Neural cell (in vitro differentiated cells): ENCODE measurements around the gene FXYD2. TPM values are rescaled to one million over a fixed set of nuclear protein-coding genes. Genes with fewer than 3 reads are reported as not detected.
A peak's percentile ranks its signal among the peaks of the same experiment; 100 is the strongest.

Experiments
- H2AFZ ChIP-seq: fragments of 200-600, 300-800 bp; sonication (generic), shearing (Covaris generic); 2 replicates; pipeline ENCODE4 v1.6.0; 2014; ENCODE audit warnings: low read depth, mild to moderate bottlenecking, antibody characterized with exemption, low read length, moderate library complexity
- H3F3A ChIP-seq: fragments of 200-600 bp; shearing (Covaris generic); 2 replicates; pipeline ENCODE4 v1.6.1; 2016; ENCODE audit warnings: mild to moderate bottlenecking, moderate library complexity, mixed read lengths, antibody characterized with exemption, low read length; ENCODE audit not compliant: insufficient read depth, poor library complexity, severe bottlenecking
- H3K27ac ChIP-seq: fragments of 200-600, 300-800 bp; sonication (generic), shearing (Covaris generic); 2 replicates; pipeline ENCODE4 v1.5.1; 2014; ENCODE audit warnings: mild to moderate bottlenecking, low read length, moderate library complexity
- H3K27me3 ChIP-seq: fragments of 300-800, 200-600 bp; sonication (generic), shearing (Covaris generic); 2 replicates; pipeline ENCODE4 v1.6.0; 2014; ENCODE audit warnings: mild to moderate bottlenecking, low read depth, low read length, moderate library complexity; ENCODE audit not compliant: insufficient read depth
- H3K36me3 ChIP-seq: fragments of 300-800, 200-600 bp; sonication (generic), shearing (Covaris generic); 2 replicates; pipeline ENCODE4 v1.5.1; 2014; ENCODE audit warnings: mild to moderate bottlenecking, antibody characterized with exemption, low read length, moderate library complexity; ENCODE audit not compliant: insufficient read depth
- H3K4me2 ChIP-seq: fragments of 300-800, 200-600 bp; sonication (generic), shearing (Covaris generic); 2 replicates; pipeline ENCODE4 v1.6.0; 2014; ENCODE audit warnings: mild to moderate bottlenecking, low read length
- H3K4me3 ChIP-seq: fragments of 300-800, 200-600 bp; sonication (generic), shearing (Covaris generic); 2 replicates; pipeline ENCODE4 v1.5.1; 2014; ENCODE audit warnings: mild to moderate bottlenecking, low read length, moderate library complexity
- H3K79me2 ChIP-seq: fragments of 200-600 bp; shearing (Covaris generic); replicated peaks from 2 replicates; pipeline ENCODE4 v1.6.0; 2014; ENCODE audit warnings: mild to moderate bottlenecking, low read length, moderate library complexity; ENCODE audit not compliant: insufficient read depth
- H3K9ac ChIP-seq: fragments of 300-800, 200-600 bp; sonication (generic), shearing (Covaris generic); 2 replicates; pipeline ENCODE4 v1.6.1; 2016; ENCODE audit warnings: mild to moderate bottlenecking, low read length, mixed read lengths
- H3K9me2 ChIP-seq: fragments of 200-600 bp; shearing (Covaris generic); 2 replicates; pipeline ENCODE4 v1.6.1; 2016; ENCODE audit warnings: mild to moderate bottlenecking, low read length, mixed read lengths; ENCODE audit not compliant: insufficient read depth
- H3K9me3 ChIP-seq: fragments of 200-600, 300-800 bp; sonication (generic), shearing (Covaris generic); 2 replicates; pipeline ENCODE4 v1.6.1; 2016; ENCODE audit warnings: mild to moderate bottlenecking, mixed run types, low read length, moderate library complexity, mixed read lengths
- H4K20me1 ChIP-seq: fragments of 200-600 bp; shearing (Covaris generic); 2 replicates; pipeline ENCODE4 v1.6.1; 2016; ENCODE audit warnings: mild to moderate bottlenecking, mixed run types; ENCODE audit not compliant: insufficient read depth
- EP300 ChIP-seq: fragments of 450-650 bp; conservative IDR thresholded peaks from 2 replicates; pipeline ENCODE4 v1.6.1; 2014; ENCODE audit warnings: antibody characterized with exemption, mild to moderate bottlenecking, moderate library complexity; ENCODE audit not compliant: poor library complexity, severe bottlenecking
- EZH2 ChIP-seq: fragments of 200-600, 300-800 bp; shearing (Covaris generic), sonication (generic); IDR thresholded peaks from 2 replicates; pipeline ENCODE4 v1.6.1; 2014; ENCODE audit warnings: antibody characterized with exemption, low read length, borderline replicate concordance, mild to moderate bottlenecking; ENCODE audit not compliant: insufficient read depth, poor library complexity, severe bottlenecking
- MXI1 ChIP-seq: fragments of 450-650 bp; conservative IDR thresholded peaks from 2 replicates; pipeline ENCODE4 v1.6.1; 2014; ENCODE audit warnings: antibody characterized with exemption, mild to moderate bottlenecking; ENCODE audit not compliant: poor library complexity, severe bottlenecking
- POLR2AphosphoS5 ChIP-seq: IDR thresholded peaks from 2 replicates; pipeline ENCODE4 v1.6.1; 2012
- RAD21 ChIP-seq: fragments of 450-650 bp; conservative IDR thresholded peaks from 2 replicates; pipeline ENCODE4 v1.6.1; 2014; ENCODE audit warnings: antibody characterized with exemption, mild to moderate bottlenecking, moderate library complexity
- SMC3 ChIP-seq: fragments of 450-650 bp; conservative IDR thresholded peaks from 2 replicates; pipeline ENCODE4 v1.6.1; 2014; ENCODE audit warnings: antibody characterized with exemption, mild to moderate bottlenecking, moderate library complexity; ENCODE audit not compliant: poor library complexity
- TAF1 ChIP-seq: IDR thresholded peaks from 2 replicates; pipeline ENCODE4 v1.6.1; 2012; ENCODE audit warnings: low read depth
- polyA plus RNA-seq: library from polyadenylated mRNA; depleted of rRNA; stranded (reverse); fragments of >200 nt; gene quantifications from 2 replicates; pipeline ENCODE4 v1.2.3, GENCODE V29; 2014
- TF ChIP-seq, protein P1 (sequence below): IDR thresholded peaks from 2 replicates; pipeline ENCODE4 v1.6.1; 2012; ENCODE audit warnings: borderline replicate concordance
- TF ChIP-seq, protein P2 (sequence below): fragments of 450-650 bp; IDR thresholded peaks from 2 replicates; pipeline ENCODE4 v1.5.1; 2014; ENCODE audit warnings: antibody characterized with exemption, mild to moderate bottlenecking, moderate library complexity; ENCODE audit not compliant: poor library complexity, severe bottlenecking

FXYD2 gene
- polyA plus RNA-seq, 1 donor from 2014 or later, result 4.8 TPM

DNA sequence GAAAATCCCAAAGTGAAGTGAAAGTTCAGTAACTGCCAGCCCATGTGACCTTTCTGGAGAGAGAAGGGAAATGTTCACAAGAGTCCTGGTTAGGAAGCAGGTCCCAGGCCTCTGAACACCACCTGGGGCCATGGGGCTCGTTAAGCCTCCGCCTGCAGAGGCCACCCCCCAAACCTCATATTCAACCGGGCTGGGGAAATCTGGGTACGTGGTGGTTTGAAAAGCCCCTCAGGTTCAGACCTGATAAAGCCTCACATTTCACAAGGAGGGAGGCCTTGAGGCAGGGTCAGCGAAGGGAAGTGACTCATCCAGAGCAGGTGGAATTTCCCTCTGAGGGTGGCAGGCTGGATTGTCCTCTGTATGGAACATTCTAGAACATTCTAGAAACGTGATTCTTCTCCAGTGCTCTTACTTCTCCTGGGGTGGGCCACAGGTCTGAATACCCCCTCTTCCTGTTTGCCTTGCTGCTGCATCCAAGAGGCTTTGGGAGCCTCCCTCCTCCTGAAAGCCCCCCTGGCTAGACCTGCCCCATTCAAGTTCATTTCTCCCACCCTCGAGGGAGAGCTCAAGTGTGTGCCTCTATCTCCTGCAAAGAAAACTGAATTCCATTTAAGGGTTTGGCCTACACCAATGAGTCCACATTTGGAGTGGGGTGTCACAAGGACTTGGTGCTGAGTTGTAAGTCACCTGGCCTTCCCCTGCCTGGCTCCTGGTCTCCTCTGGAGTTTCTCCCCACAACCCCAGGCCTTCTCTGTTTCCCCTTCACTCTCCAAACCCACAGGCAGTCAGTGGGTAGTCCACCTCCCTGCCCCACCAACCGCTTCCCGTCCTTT lies 6.3 kb downstream of the FXYD2 start:
- Histone ChIP-seq H3K4me2 (no peak overlapping the region), H3K36me3 (no peaks in the 10 kb centered on the region), H2AFZ (no peak overlapping the region), H3F3A (no peaks in the 10 kb centered on the region), H3K27ac (no peak overlapping the region), H3K27me3 (no peaks in the 10 kb centered on the region), H3K79me2 (no peaks in the 10 kb centered on the region), H4K20me1 (no peaks in the 10 kb centered on the region), H3K9me3 (no peaks in the 10 kb centered on the region), H3K9ac (no peak overlapping the region), H3K9me2 (no peaks in the 10 kb centered on the region), H3K4me3 (no peak overlapping the region)
- TF ChIP-seq, protein P1, sequence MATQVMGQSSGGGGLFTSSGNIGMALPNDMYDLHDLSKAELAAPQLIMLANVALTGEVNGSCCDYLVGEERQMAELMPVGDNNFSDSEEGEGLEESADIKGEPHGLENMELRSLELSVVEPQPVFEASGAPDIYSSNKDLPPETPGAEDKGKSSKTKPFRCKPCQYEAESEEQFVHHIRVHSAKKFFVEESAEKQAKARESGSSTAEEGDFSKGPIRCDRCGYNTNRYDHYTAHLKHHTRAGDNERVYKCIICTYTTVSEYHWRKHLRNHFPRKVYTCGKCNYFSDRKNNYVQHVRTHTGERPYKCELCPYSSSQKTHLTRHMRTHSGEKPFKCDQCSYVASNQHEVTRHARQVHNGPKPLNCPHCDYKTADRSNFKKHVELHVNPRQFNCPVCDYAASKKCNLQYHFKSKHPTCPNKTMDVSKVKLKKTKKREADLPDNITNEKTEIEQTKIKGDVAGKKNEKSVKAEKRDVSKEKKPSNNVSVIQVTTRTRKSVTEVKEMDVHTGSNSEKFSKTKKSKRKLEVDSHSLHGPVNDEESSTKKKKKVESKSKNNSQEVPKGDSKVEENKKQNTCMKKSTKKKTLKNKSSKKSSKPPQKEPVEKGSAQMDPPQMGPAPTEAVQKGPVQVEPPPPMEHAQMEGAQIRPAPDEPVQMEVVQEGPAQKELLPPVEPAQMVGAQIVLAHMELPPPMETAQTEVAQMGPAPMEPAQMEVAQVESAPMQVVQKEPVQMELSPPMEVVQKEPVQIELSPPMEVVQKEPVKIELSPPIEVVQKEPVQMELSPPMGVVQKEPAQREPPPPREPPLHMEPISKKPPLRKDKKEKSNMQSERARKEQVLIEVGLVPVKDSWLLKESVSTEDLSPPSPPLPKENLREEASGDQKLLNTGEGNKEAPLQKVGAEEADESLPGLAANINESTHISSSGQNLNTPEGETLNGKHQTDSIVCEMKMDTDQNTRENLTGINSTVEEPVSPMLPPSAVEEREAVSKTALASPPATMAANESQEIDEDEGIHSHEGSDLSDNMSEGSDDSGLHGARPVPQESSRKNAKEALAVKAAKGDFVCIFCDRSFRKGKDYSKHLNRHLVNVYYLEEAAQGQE, result no peak
- no peak for TF ChIP-seq SMC3
- no peak for TF ChIP-seq MXI1
- TF ChIP-seq EP300, result no peak
- no peak for TF ChIP-seq TAF1
- no peak for TF ChIP-seq EZH2
- TF ChIP-seq RAD21, result no peak
- no peak for TF ChIP-seq POLR2AphosphoS5
- TF ChIP-seq, protein P2, sequence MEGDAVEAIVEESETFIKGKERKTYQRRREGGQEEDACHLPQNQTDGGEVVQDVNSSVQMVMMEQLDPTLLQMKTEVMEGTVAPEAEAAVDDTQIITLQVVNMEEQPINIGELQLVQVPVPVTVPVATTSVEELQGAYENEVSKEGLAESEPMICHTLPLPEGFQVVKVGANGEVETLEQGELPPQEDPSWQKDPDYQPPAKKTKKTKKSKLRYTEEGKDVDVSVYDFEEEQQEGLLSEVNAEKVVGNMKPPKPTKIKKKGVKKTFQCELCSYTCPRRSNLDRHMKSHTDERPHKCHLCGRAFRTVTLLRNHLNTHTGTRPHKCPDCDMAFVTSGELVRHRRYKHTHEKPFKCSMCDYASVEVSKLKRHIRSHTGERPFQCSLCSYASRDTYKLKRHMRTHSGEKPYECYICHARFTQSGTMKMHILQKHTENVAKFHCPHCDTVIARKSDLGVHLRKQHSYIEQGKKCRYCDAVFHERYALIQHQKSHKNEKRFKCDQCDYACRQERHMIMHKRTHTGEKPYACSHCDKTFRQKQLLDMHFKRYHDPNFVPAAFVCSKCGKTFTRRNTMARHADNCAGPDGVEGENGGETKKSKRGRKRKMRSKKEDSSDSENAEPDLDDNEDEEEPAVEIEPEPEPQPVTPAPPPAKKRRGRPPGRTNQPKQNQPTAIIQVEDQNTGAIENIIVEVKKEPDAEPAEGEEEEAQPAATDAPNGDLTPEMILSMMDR, result no peak

DNA sequence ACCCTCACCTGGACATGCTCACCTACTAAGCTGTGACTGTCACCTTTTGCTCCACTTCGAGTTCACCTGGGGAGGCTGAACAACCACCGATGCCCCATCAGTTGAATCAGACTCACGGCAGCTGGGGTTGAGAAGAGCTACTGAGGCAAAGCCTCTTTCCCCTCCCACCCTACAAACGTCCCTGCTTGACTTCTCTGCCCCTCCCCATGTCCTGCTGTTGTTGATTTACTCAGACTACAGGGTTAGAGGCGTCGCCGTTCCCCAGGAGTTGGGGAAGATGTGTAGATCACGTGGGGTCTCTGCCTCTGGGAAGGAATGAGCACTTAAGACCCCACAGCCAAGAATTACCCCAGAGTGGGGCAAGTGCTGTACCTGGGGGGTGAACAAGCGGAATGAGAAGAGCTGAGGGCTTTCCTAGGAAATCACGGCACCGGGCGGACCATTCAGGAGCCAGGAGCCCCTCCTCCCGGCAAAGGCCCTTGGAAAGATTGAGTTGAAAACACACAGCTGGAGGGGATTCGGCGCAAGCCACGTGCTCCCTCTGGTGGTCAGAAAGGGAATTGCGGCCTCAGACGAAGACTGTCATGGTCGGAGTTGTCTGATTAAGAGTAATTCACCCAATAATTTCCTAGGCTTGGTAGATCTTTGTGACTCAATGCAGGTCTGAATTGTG lies 7.0 kb downstream of the FXYD2 start:
- no peaks in the 10 kb centered on the region for H3K9me2 ChIP-seq
- H3K4me3 ChIP-seq, result no peak overlapping the region
- no peak overlapping the region for H3K9ac ChIP-seq
- no peaks in the 10 kb centered on the region for H3K36me3 ChIP-seq
- no peak for TF ChIP-seq MXI1
- TF ChIP-seq, protein P2, result peak; percentile 98
- peak; percentile 97 for TF ChIP-seq RAD21
- TF ChIP-seq SMC3, result peak; percentile 99
- no peak for TF ChIP-seq POLR2AphosphoS5
- TF ChIP-seq TAF1, result peak; percentile 10
- TF ChIP-seq EP300, result no peak
- no peak for TF ChIP-seq EZH2
- TF ChIP-seq, protein P1, result no peak
- no peaks in the 10 kb centered on the region for H3K9me3 ChIP-seq
- no peak overlapping the region for H3K4me2 ChIP-seq
- H3K27me3 ChIP-seq, result no peaks in the 10 kb centered on the region
- no peaks in the 10 kb centered on the region for H3F3A ChIP-seq
- no peak overlapping the region for H3K27ac ChIP-seq
- H4K20me1 ChIP-seq, result no peaks in the 10 kb centered on the region
- H3K79me2 ChIP-seq, result no peaks in the 10 kb centered on the region
- H2AFZ ChIP-seq, result no peak overlapping the region
